Stimulated activated CD8-positive, alpha-beta memory T cell treated with anti-CD3 and anti-CD28 coated beads, Interleukin-15, amount 100 ng/mL, for 24 hours (primary cell): ENCODE data around the gene SLC44A3.
"Not testable (repeated sequence)": the region's sequence is repeated elsewhere in the genome, so short reads cannot be mapped to it uniquely, and the experiment has no call there.

Experiments
- DNase-seq: peaks from one replicate; pipeline ENCODE4 v3.0.0-alpha.2; 2020; ENCODE audit warnings: low read depth

The SLC44A3 gene

GRCh38 chr1:94937820-94938219 lies 117.7 kb downstream of the SLC44A3 start:
- DNase-seq, result no peak

GRCh38 chr1:94940738-94941137 lies 120.6 kb downstream of the SLC44A3 start:
- DNase-seq, result no peak

- not testable (repeated sequence) for DNase-seq
Observed at GRCh38 chr1:94941480-94941879, 121.3 kb downstream of the SLC44A3 start.

GRCh38 chr1:94942171-94943128 lies 122.3 kb downstream of the SLC44A3 start:
- DNase-seq, result no peak
